WTC11 (cell line): ENCODE data around the gene HTRA1. TPM values are rescaled to one million over a fixed set of nuclear protein-coding genes. Genes with fewer than 3 reads are reported as not detected.

ENCODE experiments used
- ATAC-seq: fragments of 200-7000 bp; cut with Tn5 transposase; 2 replicates; pipeline ENCODE4 v1.10.0; 2021; ENCODE audit warnings: mild to moderate bottlenecking, moderate library complexity
- CTCF ChIA-PET: fragments of 300-600 bp; sonication (Branson Sonifier 250); formaldehyde crosslinking; loops from one replicate; lab custom pipeline; 2021; ENCODE audit warnings: antibody characterized with exemption; lab: Charles Lee
- POLR2A ChIA-PET: fragments of 350-600 bp; sonication (Branson Sonifier 250); formaldehyde crosslinking; loops from one replicate; lab custom pipeline; 2021; ENCODE audit warnings: antibody characterized with exemption; lab: Charles Lee
- DNase-seq: peaks from one replicate; pipeline ENCODE4 v3.0.0; 2021; ENCODE audit warnings: low spot score
- H3K27ac Mint-ChIP-seq: 2 replicates; pipeline ENCODE4 v1.8.0; 2021; ENCODE audit warnings: mixed read lengths
- H3K27me3 Mint-ChIP-seq: 2 replicates; pipeline ENCODE4 v1.8.0; 2021; ENCODE audit warnings: low read depth, mild to moderate bottlenecking, moderate library complexity, mixed read lengths
- H3K36me3 Mint-ChIP-seq: 2 replicates; pipeline ENCODE4 v1.8.0; 2021; ENCODE audit warnings: mixed read lengths
- H3K4me1 Mint-ChIP-seq: 2 replicates; pipeline ENCODE4 v1.8.0; 2022; ENCODE audit warnings: mixed read lengths
- H3K4me3 Mint-ChIP-seq: 2 replicates; pipeline ENCODE4 v1.8.0; 2021; ENCODE audit warnings: mild to moderate bottlenecking, moderate library complexity, mixed read lengths
- H3K9me3 Mint-ChIP-seq: 2 replicates; pipeline ENCODE4 v1.8.0; 2021; ENCODE audit warnings: mixed read lengths
- AFF4 ChIP-seq: sonication (generic); formaldehyde crosslinking; IDR thresholded peaks from 2 replicates; pipeline ENCODE4 v1.8.1; 2023; ENCODE audit warnings: mild to moderate bottlenecking, missing genetic modification reagents, borderline replicate concordance
- AR ChIP-seq: fragments of 250-450 bp; sonication (Bioruptor Pico); IDR thresholded peaks from 2 replicates; pipeline ENCODE4 v1.9.0; 2021; ENCODE audit warnings: mild to moderate bottlenecking
- ATF2 ChIP-seq: sonication (generic); formaldehyde crosslinking; IDR thresholded peaks from 2 replicates; pipeline ENCODE4 v1.8.1; 2022; ENCODE audit warnings: low read depth, missing genetic modification reagents, borderline replicate concordance
- ATF6 ChIP-seq: sonication (generic); formaldehyde crosslinking; IDR thresholded peaks from 2 replicates; pipeline ENCODE4 v1.8.1; 2023; ENCODE audit warnings: mild to moderate bottlenecking, missing genetic modification reagents
- GRHL2 ChIP-seq: fragments of 250-450 bp; sonication (Bioruptor Pico); IDR thresholded peaks from 2 replicates; pipeline ENCODE4 v1.8.0; 2022; ENCODE audit warnings: mild to moderate bottlenecking, moderate library complexity; ENCODE audit not compliant: insufficient replicate concordance, severe bottlenecking
- GTF2I ChIP-seq: fragments of 250-450 bp; sonication (Bioruptor Pico); conservative IDR thresholded peaks from 2 replicates; pipeline ENCODE4 v1.4.0; 2021; ENCODE audit warnings: mild to moderate bottlenecking
- HMGXB4 ChIP-seq: sonication (generic); formaldehyde crosslinking; IDR thresholded peaks from 2 replicates; pipeline ENCODE4 v1.8.1; 2023; ENCODE audit warnings: mild to moderate bottlenecking, moderate library complexity, missing genetic modification reagents
- KAT7 ChIP-seq: sonication (generic); formaldehyde crosslinking; IDR thresholded peaks from 2 replicates; pipeline ENCODE4 v1.8.1; 2023; ENCODE audit warnings: missing genetic modification reagents, mild to moderate bottlenecking, borderline replicate concordance
- NFATC4 ChIP-seq: fragments of 250-450 bp; sonication (Bioruptor Pico); IDR thresholded peaks from 2 replicates; pipeline ENCODE4 v1.9.0; 2021; ENCODE audit warnings: mild to moderate bottlenecking
- NR1H2 ChIP-seq: sonication (generic); formaldehyde crosslinking; IDR thresholded peaks from 2 replicates; pipeline ENCODE4 v1.9.0; 2021; ENCODE audit warnings: mild to moderate bottlenecking, moderate library complexity, missing genetic modification reagents
- PREB ChIP-seq: sonication (generic); formaldehyde crosslinking; IDR thresholded peaks from 2 replicates; pipeline ENCODE4 v1.8.1; 2022; ENCODE audit warnings: mild to moderate bottlenecking, missing genetic modification reagents, moderate library complexity, borderline replicate concordance
- SOX15 ChIP-seq: fragments of 250-450 bp; sonication (Bioruptor Pico); IDR thresholded peaks from 2 replicates; pipeline ENCODE4 v1.9.0; 2021; ENCODE audit warnings: mild to moderate bottlenecking
- TEAD4 ChIP-seq: sonication (generic); formaldehyde crosslinking; IDR thresholded peaks from 2 replicates; pipeline ENCODE4 v1.8.0; 2022; ENCODE audit warnings: mild to moderate bottlenecking, missing genetic modification reagents
- TP53 ChIP-seq: sonication (generic); formaldehyde crosslinking; IDR thresholded peaks from 2 replicates; pipeline ENCODE4 v1.8.1; 2023; ENCODE audit warnings: mild to moderate bottlenecking, missing genetic modification reagents
- USF1 ChIP-seq: sonication (generic); formaldehyde crosslinking; IDR thresholded peaks from 2 replicates; pipeline ENCODE4 v1.8.0; 2022; ENCODE audit warnings: mild to moderate bottlenecking, missing genetic modification reagents
- ZNF416 ChIP-seq: fragments of 250-450 bp; sonication (Bioruptor Pico); IDR thresholded peaks from 2 replicates; pipeline ENCODE4 v1.9.0; 2021; ENCODE audit warnings: mild to moderate bottlenecking, inconsistent platforms
- ZNF512 ChIP-seq: sonication (generic); formaldehyde crosslinking; IDR thresholded peaks from 2 replicates; pipeline ENCODE4 v1.8.1; 2022; ENCODE audit warnings: missing genetic modification reagents, borderline replicate concordance
- total RNA-seq: library from RNA; stranded (reverse); gene quantifications from 3 replicates; pipeline ENCODE4 v1.2.3, GENCODE V29; 2021

HTRA1 gene
- total RNA-seq, 1 experiment from 2014 or later: 18.3 TPM

GRCh38 chr10:122478971-122479370 lies 17.6 kb downstream of the HTRA1 start (continued):
- TF ChIP-seq AFF4 (CRISPR knock-in tag) (no peak), TP53 (CRISPR knock-in tag) (no peak), AR (no peak), USF1 (CRISPR knock-in tag) (no peak), KAT7 (CRISPR knock-in tag) (no peak), ATF2 (CRISPR knock-in tag) (no peak), GRHL2 (CRISPR knock-in tag) (no peak)

- no peak for DNase-seq
- ATAC-seq: no peak
- Mint-ChIP-seq H3K36me3 (peaks cover 10% of the 10 kb centered on the region), H3K27ac (no peak overlapping the region), H3K4me3 (no peak overlapping the region), H3K27me3 (no peaks in the 10 kb centered on the region; the same call in 1 of the 2 replicates), H3K4me1 (peaks cover 41% of the 10 kb centered on the region), H3K9me3 (peaks cover 14% of the 10 kb centered on the region)
- CTCF ChIA-PET: no interaction called here
- POLR2A ChIA-PET: interaction anchor here (1.4 kb wide), 1 partner anchor 13 kb away, joined by 3 read pairs; no protein-coding TSS in a partner anchor
- TF ChIP-seq PREB (CRISPR knock-in tag) (no peak), TEAD4 (CRISPR knock-in tag) (no peak), NFATC4 (CRISPR knock-in tag) (no peak), NR1H2 (CRISPR knock-in tag) (no peak), GTF2I (no peak), ZNF512 (CRISPR knock-in tag) (no peak), HMGXB4 (CRISPR knock-in tag) (no peak), SOX15 (CRISPR knock-in tag) (no peak), ATF6 (CRISPR knock-in tag) (no peak), ZNF416 (no peak)
These were observed 18.9 kb downstream of the HTRA1 start for GRCh38 chr10:122480146-122480833.
